ENCODE results near the gene ZNF775.

DNA sequence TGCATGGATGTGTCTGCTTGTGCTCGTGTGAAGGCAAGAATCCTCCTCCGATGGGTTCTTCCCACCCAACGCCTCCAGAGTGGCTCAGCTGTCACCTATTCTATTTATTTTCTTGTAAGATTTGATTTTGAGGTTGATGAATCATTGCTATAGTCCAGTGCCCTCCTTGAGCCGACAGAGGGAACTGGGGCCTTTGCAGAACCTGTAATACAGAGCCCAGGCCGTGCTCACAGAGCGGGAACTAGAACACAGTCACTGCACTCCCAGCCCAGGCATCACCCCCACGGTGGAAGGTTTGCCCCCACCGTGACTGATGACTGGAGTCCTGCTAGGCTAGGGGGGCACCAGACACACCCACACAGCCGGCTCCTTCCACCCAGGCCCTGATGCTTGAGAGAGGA is 39.7 kb upstream of the ZNF775 start:
- TF ChIP-seq EZH2phosphoT487 (IDR thresholded peaks at IDR 0.05; ENCODE audit: insufficient read depth, low read depth) (no peak), EZH2 (IDR thresholded peaks at IDR 0.05; ENCODE audit: insufficient read depth, poor library complexity, severe bottlenecking) (no peak)
